Activated naive CD4-positive, alpha-beta T cell treated with anti-CD3 and anti-CD28 coated beads, Interleukin-2, amount 50 U/mL, for 72 hours (primary cell): ENCODE measurements around the gene EPS15. TPM values are rescaled to one million over a fixed set of nuclear protein-coding genes. Genes with fewer than 3 reads are reported as not detected.
"Not testable (repeated sequence)": the region's sequence is repeated elsewhere in the genome, so short reads cannot be mapped to it uniquely, and the experiment has no call there.

Source experiments
- ATAC-seq, 2 donors: fragments of 150-1000 bp; cut with Tn5 transposase; 2 replicates each; pipeline ENCODE4 v1.10.0; 2021; ENCODE audit warnings: mild to moderate bottlenecking in 2 of 2, moderate library complexity in 2 of 2
- DNase-seq, 2 donors: peaks; one replicate each; pipeline ENCODE4 v3.0.0; 2021 to 2022; ENCODE audit warnings: low spot score in 2 of 2
- H3K27ac Mint-ChIP-seq, 2 donors: one replicate each; pipeline ENCODE4 v1.8.0; 2022; ENCODE audit warnings: mild to moderate bottlenecking in 2 of 2, mixed read lengths in 2 of 2
- H3K36me3 Mint-ChIP-seq, 2 donors: one replicate each; pipeline ENCODE4 v1.8.0; 2022; ENCODE audit warnings: mixed read lengths in 2 of 2
- H3K9me3 Mint-ChIP-seq, 2 donors: one replicate each; pipeline ENCODE4 v1.8.0; 2022; ENCODE audit warnings: mixed read lengths in 2 of 2
- total RNA-seq, 2 donors: library from RNA; stranded (reverse); gene quantifications; one replicate each; pipeline ENCODE4 v1.2.3, GENCODE V29; 2022

The EPS15 gene
- total RNA-seq, 2 donors from 2014 or later, result 56.4 to 59.9 TPM

GRCh38 chr1:51329443-51330325, 189.4 kb downstream of the EPS15 start:
- ATAC-seq (no peak), DNase-seq (no peak)
- Mint-ChIP-seq H3K9me3 (no peaks in the 10 kb centered on the region), H3K36me3 (peaks cover 5 to 8% of the 10 kb centered on the region in 2 donors), H3K27ac (no peak overlapping the region)

- Mint-ChIP-seq H3K9me3 (no peaks in the 10 kb centered on the region), H3K27ac (no peak overlapping the region), H3K36me3 (peaks cover 5 to 8% of the 10 kb centered on the region in 2 donors)
- ATAC-seq (no peak), DNase-seq (no peak)
Measured at GRCh38 chr1:51328926-51329325, 190.1 kb downstream of the EPS15 start.

GRCh38 chr1:51328279-51328678, 190.8 kb downstream of the EPS15 start:
- Mint-ChIP-seq H3K36me3 (peaks cover 5 to 8% of the 10 kb centered on the region in 2 donors), H3K9me3 (no peaks in the 10 kb centered on the region), H3K27ac (no peak overlapping the region)
- no peak for DNase-seq
- ATAC-seq, result no peak

- Mint-ChIP-seq H3K36me3 (peaks cover 5 to 8% of the 10 kb centered on the region in 2 donors), H3K27ac (no peak overlapping the region), H3K9me3 (no peaks in the 10 kb centered on the region)
- no peak for DNase-seq
- no peak for ATAC-seq
Measured at GRCh38 chr1:51327386-51327785, 191.7 kb downstream of the EPS15 start.

GRCh38 chr1:51326839-51327238, 192.2 kb downstream of the EPS15 start:
- Mint-ChIP-seq H3K27ac (no peak overlapping the region), H3K9me3 (no peaks in the 10 kb centered on the region), H3K36me3 (peaks cover 5 to 8% of the 10 kb centered on the region in 2 donors)
- ATAC-seq, result no peak
- no peak for DNase-seq

- Mint-ChIP-seq H3K36me3 (peaks cover 1 to 5% of the 10 kb centered on the region in 2 donors), H3K9me3 (no peaks in the 10 kb centered on the region), H3K27ac (no peak overlapping the region)
- ATAC-seq (no peak), DNase-seq (no peak)
Measured at GRCh38 chr1:51325878-51326755, 192.9 kb downstream of the EPS15 start.

- ATAC-seq (no peak), DNase-seq (no peak)
- Mint-ChIP-seq H3K9me3 (no peaks in the 10 kb centered on the region), H3K27ac (no peak overlapping the region), H3K36me3 (no peaks in the 10 kb centered on the region)
Measured at GRCh38 chr1:51325391-51325790, 193.7 kb downstream of the EPS15 start.

- not testable (repeated sequence) for H3K36me3 Mint-ChIP-seq, H3K27ac Mint-ChIP-seq, DNase-seq, ATAC-seq, H3K9me3 Mint-ChIP-seq
Measured at GRCh38 chr1:51325011-51325385, 194.1 kb downstream of the EPS15 start.

- ATAC-seq, result no peak
- Mint-ChIP-seq H3K27ac (no peak overlapping the region), H3K9me3 (no peaks in the 10 kb centered on the region), H3K36me3 (no peaks in the 10 kb centered on the region)
- DNase-seq, result no peak
Measured at GRCh38 chr1:51324251-51325010, 194.6 kb downstream of the EPS15 start.

- Mint-ChIP-seq H3K36me3 (no peaks in the 10 kb centered on the region), H3K9me3 (no peaks in the 10 kb centered on the region), H3K27ac (no peak overlapping the region)
- DNase-seq (no peak), ATAC-seq (no peak)
Measured at GRCh38 chr1:51323778-51324177, 195.3 kb downstream of the EPS15 start.

- H3K36me3 Mint-ChIP-seq, result no peaks in the 10 kb centered on the region
- ATAC-seq (no peak), DNase-seq (no peak)
- H3K27ac Mint-ChIP-seq, result no peak overlapping the region
- H3K9me3 Mint-ChIP-seq, result no peaks in the 10 kb centered on the region
Measured at GRCh38 chr1:51322417-51323101, 196.5 kb downstream of the EPS15 start.

GRCh38 chr1:51321924-51322280, 197.2 kb downstream of the EPS15 start:
- Mint-ChIP-seq H3K27ac (no peak overlapping the region), H3K36me3 (no peaks in the 10 kb centered on the region), H3K9me3 (no peaks in the 10 kb centered on the region)
- ATAC-seq (no peak), DNase-seq (no peak)

GRCh38 chr1:51320967-51321923, 197.8 kb downstream of the EPS15 start:
- no peaks in the 10 kb centered on the region for H3K36me3 Mint-ChIP-seq
- ATAC-seq (no peak), DNase-seq (no peak)
- H3K27ac Mint-ChIP-seq, result no peak overlapping the region
- no peaks in the 10 kb centered on the region for H3K9me3 Mint-ChIP-seq

- Mint-ChIP-seq H3K27ac (no peak overlapping the region), H3K9me3 (no peaks in the 10 kb centered on the region), H3K36me3 (no peaks in the 10 kb centered on the region)
- DNase-seq (no peak), ATAC-seq (no peak)
Measured at GRCh38 chr1:51317798-51318197, 201.3 kb downstream of the EPS15 start.

- H3K9me3 Mint-ChIP-seq, result no peaks in the 10 kb centered on the region
Measured at GRCh38 chr1:51316846-51317120, 202.3 kb downstream of the EPS15 start.

More at GRCh38 chr1:51316846-51317120, 202.3 kb downstream of the EPS15 start:
- no peak for DNase-seq
- no peaks in the 10 kb centered on the region for H3K36me3 Mint-ChIP-seq
- ATAC-seq, result no peak
- H3K27ac Mint-ChIP-seq, result no peak overlapping the region
